Astrocyte of the spinal cord (primary cell): ENCODE results near the gene GRIFIN.
A peak's percentile ranks its signal among the peaks of the same experiment; 100 is the strongest.

Experiments used
- DNase-seq: peaks from one replicate; pipeline ENCODE4 v3.0.0; 2011; ENCODE audit warnings: low read depth, low spot score
- H3K4me3 ChIP-seq: 2 replicates; pipeline ENCODE4 v1.5.1; 2011; ENCODE audit warnings: low read depth, mild to moderate bottlenecking, low read length, moderate library complexity
- in situ Hi-C: cut with HindIII; loops from 2 replicates; pipeline ENCODE4 v1.10.0; 2017; ENCODE audit warnings: low sequenced_read_pairs
- TF ChIP-seq, protein P1 (sequence below): IDR thresholded peaks from 2 replicates; pipeline ENCODE4 v1.5.1; 2012; ENCODE audit warnings: low read depth, mild to moderate bottlenecking, low read length, inconsistent platforms

GRIFIN gene

DNA sequence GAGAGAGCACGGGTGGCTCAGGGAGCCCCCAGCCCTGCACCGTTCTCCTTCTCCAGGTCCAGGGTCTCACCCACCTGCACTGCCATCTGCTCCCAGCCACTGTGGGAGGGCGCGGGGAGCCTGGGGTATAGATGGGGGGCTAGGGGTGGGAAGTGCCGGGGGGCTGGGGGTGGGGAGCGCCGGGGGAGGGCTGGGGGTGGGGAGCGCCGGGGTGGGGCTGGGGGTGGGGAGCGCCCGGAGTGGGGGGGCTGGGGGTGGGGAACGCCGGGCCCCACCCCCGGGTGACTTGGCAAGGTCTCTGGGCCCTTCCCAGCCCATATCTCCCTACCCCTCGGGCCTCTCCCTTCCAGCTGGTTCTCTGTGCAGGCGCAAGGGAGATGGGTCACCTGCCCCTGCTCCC lies at the start of gene GRIFIN:
TSS of gene GRIFIN (minus strand) at position 101 of the 400 bp plus-strand sequence. CDS start at position 86, 15 bp downstream.
- H3K4me3 ChIP-seq: no peak within 1 kb of the TSS
- TF ChIP-seq, protein P1, sequence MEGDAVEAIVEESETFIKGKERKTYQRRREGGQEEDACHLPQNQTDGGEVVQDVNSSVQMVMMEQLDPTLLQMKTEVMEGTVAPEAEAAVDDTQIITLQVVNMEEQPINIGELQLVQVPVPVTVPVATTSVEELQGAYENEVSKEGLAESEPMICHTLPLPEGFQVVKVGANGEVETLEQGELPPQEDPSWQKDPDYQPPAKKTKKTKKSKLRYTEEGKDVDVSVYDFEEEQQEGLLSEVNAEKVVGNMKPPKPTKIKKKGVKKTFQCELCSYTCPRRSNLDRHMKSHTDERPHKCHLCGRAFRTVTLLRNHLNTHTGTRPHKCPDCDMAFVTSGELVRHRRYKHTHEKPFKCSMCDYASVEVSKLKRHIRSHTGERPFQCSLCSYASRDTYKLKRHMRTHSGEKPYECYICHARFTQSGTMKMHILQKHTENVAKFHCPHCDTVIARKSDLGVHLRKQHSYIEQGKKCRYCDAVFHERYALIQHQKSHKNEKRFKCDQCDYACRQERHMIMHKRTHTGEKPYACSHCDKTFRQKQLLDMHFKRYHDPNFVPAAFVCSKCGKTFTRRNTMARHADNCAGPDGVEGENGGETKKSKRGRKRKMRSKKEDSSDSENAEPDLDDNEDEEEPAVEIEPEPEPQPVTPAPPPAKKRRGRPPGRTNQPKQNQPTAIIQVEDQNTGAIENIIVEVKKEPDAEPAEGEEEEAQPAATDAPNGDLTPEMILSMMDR: no peak
- DNase-seq: no peak
- in situ Hi-C loops: no loop called here

DNA sequence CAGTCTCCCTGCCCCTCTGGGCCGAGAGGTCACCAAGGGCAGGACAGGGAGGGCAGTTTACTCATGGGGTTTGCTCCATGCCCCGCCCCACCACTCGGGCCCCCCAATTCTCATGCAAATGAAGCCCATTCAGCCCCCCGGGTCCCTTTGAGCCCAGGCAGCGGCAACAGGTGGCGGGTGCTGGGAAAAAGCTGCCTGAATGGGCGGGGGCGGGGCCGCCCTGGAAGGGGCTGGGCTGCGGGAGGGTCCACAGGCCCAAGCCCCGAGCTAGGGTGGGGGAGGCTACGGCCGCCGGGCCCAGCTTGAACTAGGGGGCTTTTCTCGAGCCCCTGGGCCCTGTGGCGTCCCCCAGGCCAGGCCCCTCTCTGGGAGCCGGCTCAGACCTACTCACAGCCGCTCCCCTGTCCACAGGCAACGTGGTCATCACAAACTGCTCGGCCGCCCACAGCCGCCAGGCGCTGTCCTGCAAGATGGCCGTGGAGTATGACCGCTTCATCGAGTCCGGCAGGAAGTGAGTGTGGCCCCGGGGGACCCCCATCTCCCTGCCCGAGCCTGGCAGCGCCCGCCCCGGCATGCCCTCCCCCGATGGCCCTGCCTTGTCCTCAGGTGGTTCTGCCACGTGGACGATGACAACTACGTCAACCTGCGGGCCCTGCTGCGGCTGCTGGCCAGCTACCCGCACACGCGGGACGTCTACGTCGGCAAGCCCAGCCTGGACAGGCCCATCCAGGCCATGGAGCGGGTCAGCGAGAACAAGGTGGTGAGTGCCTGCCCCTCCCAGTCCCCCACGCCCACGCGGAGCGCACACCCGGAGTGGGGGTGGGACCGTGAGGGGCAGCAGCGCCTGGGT lies 48.8 kb upstream of the GRIFIN start:
- DNase-seq: no peak
- H3K4me3 ChIP-seq: no peak overlapping the region
- in situ Hi-C loops: no loop called here
- TF ChIP-seq, protein P1: no peak

DNA sequence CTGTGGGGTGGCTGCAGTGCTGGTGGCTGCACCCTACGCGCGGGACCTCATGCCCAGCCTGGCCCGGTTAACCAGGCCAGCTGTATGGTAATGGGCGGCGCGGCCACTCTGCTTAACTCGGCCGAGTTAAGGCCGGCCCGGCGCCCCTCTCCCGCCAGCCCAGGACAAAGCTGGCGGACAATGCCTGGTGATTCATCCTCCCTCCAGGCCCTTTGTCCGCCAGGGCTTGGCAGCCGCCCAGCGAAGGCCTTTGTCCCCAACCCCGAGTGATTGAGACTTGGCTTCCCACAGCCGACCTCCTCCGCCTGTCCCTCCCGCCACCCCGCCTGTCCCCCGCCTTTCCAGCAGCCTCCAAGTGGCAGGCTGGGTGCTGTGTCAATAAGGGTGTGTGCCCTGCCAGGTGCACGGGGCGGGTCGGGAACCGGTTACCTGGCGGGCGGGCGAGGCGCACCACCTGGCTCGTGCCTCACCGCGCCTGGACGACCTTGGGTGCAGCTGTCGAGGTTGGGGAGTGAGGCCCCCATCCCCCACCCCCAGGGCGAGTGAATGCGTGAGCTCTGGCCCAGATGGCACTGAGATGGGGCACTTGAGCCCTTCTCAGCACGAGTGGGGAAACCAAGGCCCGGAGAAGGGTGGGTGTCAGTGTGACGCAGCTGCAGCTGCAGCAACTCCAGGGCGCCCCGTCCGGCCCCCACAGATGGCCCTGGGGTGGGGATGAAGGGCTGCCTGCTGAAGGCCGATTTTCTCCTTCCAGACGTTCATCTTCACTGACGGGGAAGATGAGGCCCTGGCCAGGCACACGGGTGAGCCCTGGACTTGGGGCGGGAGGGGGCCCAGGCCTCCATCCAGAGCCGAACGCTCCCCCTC lies 48.0 kb upstream of the GRIFIN start:
- DNase-seq: peak; percentile 69
- no peak overlapping the region for H3K4me3 ChIP-seq
- TF ChIP-seq, protein P1: no peak
- in situ Hi-C loops: no loop called here

GRCh38 chr7:2523461-2523936 lies 47.3 kb upstream of the GRIFIN start:
- TF ChIP-seq, protein P1: no peak
- in situ Hi-C loops: no loop called here
- H3K4me3 ChIP-seq: no peak overlapping the region

DNA sequence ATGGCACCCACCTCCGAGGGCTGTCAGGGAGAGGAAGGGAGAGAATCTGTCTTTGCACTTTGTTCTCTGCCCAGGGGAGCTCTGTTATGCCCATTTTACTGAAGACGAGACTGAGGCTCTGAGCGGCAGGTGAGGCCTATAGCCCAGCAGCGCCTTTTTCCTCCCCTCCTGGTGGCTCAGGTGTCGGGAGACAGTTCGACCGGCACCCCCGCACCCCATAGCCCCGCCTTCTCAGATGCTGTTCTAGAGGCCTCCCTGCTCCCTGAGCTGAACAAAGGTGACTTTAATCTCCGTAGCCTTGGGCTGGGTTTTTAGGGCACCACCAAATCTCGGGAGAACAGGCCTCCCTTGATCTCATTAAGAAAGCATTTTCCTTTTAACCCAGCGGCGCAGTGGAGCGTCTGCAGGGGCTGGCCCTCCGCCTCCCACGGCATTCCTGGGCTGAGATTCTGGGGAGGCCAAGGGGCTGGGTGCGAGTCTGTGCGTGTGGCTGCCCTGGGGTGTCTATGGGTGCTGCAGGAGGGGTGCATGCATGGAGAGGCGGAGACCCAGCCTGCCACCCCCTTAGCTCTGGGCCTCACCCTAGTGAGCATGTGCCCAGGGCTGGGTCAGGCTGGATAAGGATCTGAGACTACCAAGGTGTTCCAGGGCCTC lies 46.7 kb upstream of the GRIFIN start:
- TF ChIP-seq, protein P1: no peak

More at GRCh38 chr7:2523461-2523936, 47.3 kb upstream of the GRIFIN start:
- DNase-seq: no peak

More for the DNA sequence above, 46.7 kb upstream of the GRIFIN start:
- no peak overlapping the region for H3K4me3 ChIP-seq
- DNase-seq: peak; percentile 54
- in situ Hi-C loops: no loop called here
